Hepatocyte (in vitro differentiated cells): ENCODE results near the gene PARD3B. TPM values are rescaled to one million over a fixed set of nuclear protein-coding genes. Genes with fewer than 3 reads are reported as not detected.

Experiments used
- DNase-seq: peaks from one replicate; pipeline ENCODE4 v3.0.0-alpha.2; 2016; ENCODE audit warnings: low spot score
- H2AFZ ChIP-seq: fragments of 200-600 bp; sonication (generic); 2 replicates; pipeline ENCODE4 v1.6.0; 2016; ENCODE audit warnings: antibody characterized with exemption, mild to moderate bottlenecking
- H3K27ac ChIP-seq: fragments of 200-600 bp; sonication (generic); 2 replicates; pipeline ENCODE4 v1.5.1; 2016; ENCODE audit warnings: mild to moderate bottlenecking
- H3K27me3 ChIP-seq: fragments of 200-600 bp; sonication (generic); 2 replicates; pipeline ENCODE4 v1.6.1; 2016
- H3K36me3 ChIP-seq: fragments of 200-600 bp; sonication (generic); replicated peaks from 2 replicates; pipeline ENCODE4 v1.5.1; 2016; ENCODE audit warnings: low read depth; ENCODE audit not compliant: insufficient read depth
- H3K4me1 ChIP-seq: fragments of 200-600 bp; sonication (generic); 2 replicates; pipeline ENCODE4 v1.5.1; 2016; ENCODE audit warnings: mild to moderate bottlenecking, moderate library complexity; ENCODE audit not compliant: insufficient read depth
- H3K4me2 ChIP-seq: fragments of 200-600 bp; sonication (generic); 2 replicates; pipeline ENCODE4 v1.6.0; 2016
- H3K4me3 ChIP-seq: fragments of 200-600 bp; sonication (generic); 2 replicates; pipeline ENCODE4 v1.5.1; 2016; ENCODE audit warnings: mild to moderate bottlenecking
- H3K79me2 ChIP-seq: fragments of 200-600 bp; sonication (generic); 2 replicates; pipeline ENCODE4 v1.6.0; 2017; ENCODE audit warnings: mild to moderate bottlenecking
- H3K9me2 ChIP-seq: fragments of 200-600 bp; sonication (generic); replicated peaks from 2 replicates; pipeline ENCODE4 v1.6.0; 2017; ENCODE audit warnings: mild to moderate bottlenecking; ENCODE audit not compliant: insufficient read depth
- H3K9me3 ChIP-seq: fragments of 200-600 bp; sonication (generic); 2 replicates; pipeline ENCODE4 v1.5.1; 2016; ENCODE audit warnings: low read depth, mild to moderate bottlenecking
- H4K20me1 ChIP-seq: fragments of 200-600 bp; sonication (generic); 2 replicates; pipeline ENCODE4 v1.6.0; 2016; ENCODE audit warnings: mild to moderate bottlenecking; ENCODE audit not compliant: insufficient read depth, poor library complexity, severe bottlenecking
- EZH2 ChIP-seq: fragments of 200-600 bp; sonication (generic); IDR thresholded peaks from 2 replicates; pipeline ENCODE4 v1.6.1; 2016; ENCODE audit warnings: antibody characterized with exemption, mild to moderate bottlenecking, borderline replicate concordance
- EZH2phosphoT487 ChIP-seq: fragments of 200-600 bp; sonication (generic); IDR thresholded peaks from one replicate; pipeline ENCODE4 v1.6.1; 2018; ENCODE audit warnings: antibody characterized with exemption, mild to moderate bottlenecking, low read depth, moderate library complexity; ENCODE audit not compliant: unreplicated experiment, severe bottlenecking
- WGBS: methylation state at CpG from one replicate; pipeline ENCODE4 v1.1.6; 2016; ENCODE audit warnings: low lambda C conversion rate; ENCODE audit errors: missing lambda C conversion rate; 5-methylcytosine and 5-hydroxymethylcytosine counted together
- polyA plus RNA-seq: library from polyadenylated mRNA; unstranded; fragments of >200 nt; fragmentation: Nextera tagmentation; extraction: Ambion mirVana; gene quantifications from 2 replicates; pipeline ENCODE4 v1.2.1, GENCODE V29; 2016
- total RNA-seq: library from RNA; depleted of rRNA; stranded (reverse); fragments of >200 nt; gene quantifications from 2 replicates; pipeline ENCODE4 v1.2.3, GENCODE V29; 2014
- TF ChIP-seq, protein P1 (sequence below): fragments of 200-600 bp; sonication (generic); IDR thresholded peaks from 2 replicates; pipeline ENCODE4 v1.5.1; 2016; ENCODE audit warnings: antibody characterized with exemption, mild to moderate bottlenecking; ENCODE audit not compliant: poor library complexity

PARD3B gene
- total and polyA plus RNA-seq, 2 experiments from 2014 or later = 11.5 to 21.7 TPM

DNA sequence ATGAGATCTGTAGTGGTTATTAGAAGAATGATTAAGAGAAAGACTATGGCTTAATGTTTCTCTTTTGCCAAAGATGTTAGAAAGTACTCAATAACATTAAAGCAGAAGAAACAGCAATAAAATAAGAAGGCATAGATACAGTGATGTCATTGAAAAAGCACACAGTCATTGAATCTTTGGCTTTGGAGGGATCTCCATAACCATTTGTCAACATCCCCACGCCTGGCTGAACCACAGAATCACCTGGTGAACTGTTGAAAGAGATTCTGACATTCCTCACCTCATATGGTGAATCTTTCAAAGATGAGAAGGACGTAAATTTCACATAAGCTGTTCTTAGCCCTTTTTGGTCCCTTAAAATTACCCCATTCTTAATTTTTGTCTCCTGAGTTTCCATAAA is 812.5 kb downstream of the PARD3B start:
- Histone ChIP-seq H3K4me2 (no peak overlapping the region), H2AFZ (no peak overlapping the region), H3K4me1 (peaks cover 11% of the 10 kb centered on the region), H3K79me2 (no peaks in the 10 kb centered on the region), H3K27ac (no peak overlapping the region), H4K20me1 (no peaks in the 10 kb centered on the region), H3K9me2 (no peaks in the 10 kb centered on the region), H3K36me3 (no peaks in the 10 kb centered on the region), H3K4me3 (no peak overlapping the region), H3K27me3 (no peaks in the 10 kb centered on the region), H3K9me3 (no peaks in the 10 kb centered on the region)
- TF ChIP-seq EZH2phosphoT487 = no peak
- TF ChIP-seq, protein P1, sequence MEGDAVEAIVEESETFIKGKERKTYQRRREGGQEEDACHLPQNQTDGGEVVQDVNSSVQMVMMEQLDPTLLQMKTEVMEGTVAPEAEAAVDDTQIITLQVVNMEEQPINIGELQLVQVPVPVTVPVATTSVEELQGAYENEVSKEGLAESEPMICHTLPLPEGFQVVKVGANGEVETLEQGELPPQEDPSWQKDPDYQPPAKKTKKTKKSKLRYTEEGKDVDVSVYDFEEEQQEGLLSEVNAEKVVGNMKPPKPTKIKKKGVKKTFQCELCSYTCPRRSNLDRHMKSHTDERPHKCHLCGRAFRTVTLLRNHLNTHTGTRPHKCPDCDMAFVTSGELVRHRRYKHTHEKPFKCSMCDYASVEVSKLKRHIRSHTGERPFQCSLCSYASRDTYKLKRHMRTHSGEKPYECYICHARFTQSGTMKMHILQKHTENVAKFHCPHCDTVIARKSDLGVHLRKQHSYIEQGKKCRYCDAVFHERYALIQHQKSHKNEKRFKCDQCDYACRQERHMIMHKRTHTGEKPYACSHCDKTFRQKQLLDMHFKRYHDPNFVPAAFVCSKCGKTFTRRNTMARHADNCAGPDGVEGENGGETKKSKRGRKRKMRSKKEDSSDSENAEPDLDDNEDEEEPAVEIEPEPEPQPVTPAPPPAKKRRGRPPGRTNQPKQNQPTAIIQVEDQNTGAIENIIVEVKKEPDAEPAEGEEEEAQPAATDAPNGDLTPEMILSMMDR = no peak
- TF ChIP-seq EZH2 = no peak
- WGBS = 47% methylated on average over 2 of the region's 2 CpGs
- DNase-seq = no peak

GRCh38 chr2:205358351-205358815 is 813.1 kb downstream of the PARD3B start:
- H3K4me2 ChIP-seq = no peak overlapping the region
- DNase-seq = no peak

GRCh38 chr2:205361272-205361671 is 816.0 kb downstream of the PARD3B start:
- Histone ChIP-seq H3K9me3 (no peaks in the 10 kb centered on the region), H2AFZ (no peak overlapping the region), H3K9me2 (no peaks in the 10 kb centered on the region), H3K27ac (no peak overlapping the region), H4K20me1 (no peaks in the 10 kb centered on the region), H3K36me3 (no peaks in the 10 kb centered on the region), H3K79me2 (no peaks in the 10 kb centered on the region), H3K4me2 (no peak overlapping the region), H3K27me3 (no peaks in the 10 kb centered on the region), H3K4me1 (peaks cover 11% of the 10 kb centered on the region), H3K4me3 (no peak overlapping the region)
- DNase-seq = no peak
- 79% methylated on average over 3 of the region's 3 CpGs for WGBS
- TF ChIP-seq EZH2phosphoT487 = no peak
- no peak for TF ChIP-seq EZH2
- TF ChIP-seq, protein P1 = no peak

More at GRCh38 chr2:205358351-205358815, 813.1 kb downstream of the PARD3B start:
- H3K27me3 ChIP-seq = no peaks in the 10 kb centered on the region
- H3K27ac ChIP-seq = no peak overlapping the region
- H3K9me2 ChIP-seq = no peaks in the 10 kb centered on the region
- no peak overlapping the region for H2AFZ ChIP-seq
- H4K20me1 ChIP-seq = no peaks in the 10 kb centered on the region
- TF ChIP-seq, protein P1 = no peak
- TF ChIP-seq EZH2 = no peak
- no peak for TF ChIP-seq EZH2phosphoT487
- H3K4me3 ChIP-seq = no peak overlapping the region
- no peaks in the 10 kb centered on the region for H3K79me2 ChIP-seq
- no peaks in the 10 kb centered on the region for H3K9me3 ChIP-seq
- H3K36me3 ChIP-seq = no peaks in the 10 kb centered on the region
- peaks cover 11% of the 10 kb centered on the region for H3K4me1 ChIP-seq
- 30% methylated on average over 8 of the region's 8 CpGs for WGBS

DNA sequence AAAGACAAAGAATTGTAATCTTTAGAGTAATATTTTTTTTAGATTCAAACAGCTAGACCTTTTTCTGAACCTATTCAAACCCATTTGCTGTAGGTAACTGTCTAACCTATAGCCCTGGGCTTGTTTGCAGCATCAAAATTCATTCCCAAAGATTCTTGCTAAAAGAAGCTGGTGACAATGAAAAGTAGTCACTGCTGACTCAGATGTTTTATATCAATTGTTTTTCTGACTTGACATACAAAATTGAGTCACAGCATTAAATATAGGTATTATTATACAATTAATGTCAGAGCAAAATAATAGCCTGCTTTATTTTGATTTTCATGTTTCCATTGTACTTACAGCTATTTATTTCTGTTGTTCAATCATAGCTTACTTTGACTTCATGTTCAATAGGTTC is 816.7 kb downstream of the PARD3B start:
- no peak overlapping the region for H3K4me2 ChIP-seq
- no peaks in the 10 kb centered on the region for H3K9me3 ChIP-seq
- H3K27me3 ChIP-seq = no peaks in the 10 kb centered on the region
- no peaks in the 10 kb centered on the region for H3K9me2 ChIP-seq
- H3K27ac ChIP-seq = no peak overlapping the region
- peaks cover 11% of the 10 kb centered on the region for H3K4me1 ChIP-seq
- TF ChIP-seq, protein P1 = no peak
- TF ChIP-seq EZH2phosphoT487 (no peak), EZH2 (no peak)
- no peaks in the 10 kb centered on the region for H3K79me2 ChIP-seq
- H2AFZ ChIP-seq = no peak overlapping the region
- H3K36me3 ChIP-seq = no peaks in the 10 kb centered on the region
- H3K4me3 ChIP-seq = no peak overlapping the region
- no peaks in the 10 kb centered on the region for H4K20me1 ChIP-seq
- no peak for DNase-seq
